ENCODE results near the gene MTR.

DNA sequence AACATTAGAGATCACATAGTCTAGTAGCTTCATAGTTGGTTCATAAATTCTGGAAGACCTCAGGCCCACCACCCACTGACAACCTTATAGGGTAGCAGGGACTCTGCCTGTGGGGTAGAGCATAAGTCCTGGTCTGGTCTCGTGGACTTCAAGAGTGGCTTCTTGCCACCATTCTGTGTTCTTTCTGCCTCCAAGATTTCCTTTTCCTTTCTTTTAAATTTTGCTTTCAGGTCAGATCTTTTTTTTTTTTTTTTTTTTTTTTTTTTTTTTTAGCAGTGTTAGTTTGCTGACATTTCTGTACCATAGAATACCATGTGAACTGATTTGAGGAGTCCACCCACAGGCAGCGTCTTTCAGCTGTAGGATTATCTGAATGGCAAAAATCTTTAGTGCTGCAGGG lies 28.5 kb downstream of the MTR start:
- TF ChIP-seq, protein P1, sequence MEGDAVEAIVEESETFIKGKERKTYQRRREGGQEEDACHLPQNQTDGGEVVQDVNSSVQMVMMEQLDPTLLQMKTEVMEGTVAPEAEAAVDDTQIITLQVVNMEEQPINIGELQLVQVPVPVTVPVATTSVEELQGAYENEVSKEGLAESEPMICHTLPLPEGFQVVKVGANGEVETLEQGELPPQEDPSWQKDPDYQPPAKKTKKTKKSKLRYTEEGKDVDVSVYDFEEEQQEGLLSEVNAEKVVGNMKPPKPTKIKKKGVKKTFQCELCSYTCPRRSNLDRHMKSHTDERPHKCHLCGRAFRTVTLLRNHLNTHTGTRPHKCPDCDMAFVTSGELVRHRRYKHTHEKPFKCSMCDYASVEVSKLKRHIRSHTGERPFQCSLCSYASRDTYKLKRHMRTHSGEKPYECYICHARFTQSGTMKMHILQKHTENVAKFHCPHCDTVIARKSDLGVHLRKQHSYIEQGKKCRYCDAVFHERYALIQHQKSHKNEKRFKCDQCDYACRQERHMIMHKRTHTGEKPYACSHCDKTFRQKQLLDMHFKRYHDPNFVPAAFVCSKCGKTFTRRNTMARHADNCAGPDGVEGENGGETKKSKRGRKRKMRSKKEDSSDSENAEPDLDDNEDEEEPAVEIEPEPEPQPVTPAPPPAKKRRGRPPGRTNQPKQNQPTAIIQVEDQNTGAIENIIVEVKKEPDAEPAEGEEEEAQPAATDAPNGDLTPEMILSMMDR (conservative IDR thresholded peaks at IDR 0.05; ENCODE audit: low read depth, low read length): no peak
- TF ChIP-seq EZH2phosphoT487 (IDR thresholded peaks at IDR 0.05; ENCODE audit: borderline replicate concordance, low read length): no peak
- TF ChIP-seq EZH2 (IDR thresholded peaks at IDR 0.05; ENCODE audit: low read length, unreplicated experiment): no peak
